Breast epithelium (tissue), 3 donors: ENCODE data around the gene CABP2.

ENCODE experiments used
- POLR2A ChIP-seq: fragments of 450-650 bp; IDR thresholded peaks from one replicate; pipeline ENCODE4 v1.6.1; 2016; ENCODE audit warnings: antibody characterized with exemption, mild to moderate bottlenecking, moderate library complexity
- POLR2AphosphoS5 ChIP-seq, 3 donors: sonication (generic); formaldehyde crosslinking; IDR thresholded peaks; one replicate each; pipeline ENCODE4 v1.6.1; 2017; ENCODE audit warnings: antibody characterized with exemption in 3 of 3
- TF ChIP-seq, protein P1 (sequence below), 3 donors: fragments of 450-650 bp; IDR thresholded peaks; one replicate each; pipeline ENCODE4 v1.5.1; 2016 to 2017; ENCODE audit warnings: antibody characterized with exemption in 3 of 3, mild to moderate bottlenecking in 3 of 3, moderate library complexity in 3 of 3

DNA sequence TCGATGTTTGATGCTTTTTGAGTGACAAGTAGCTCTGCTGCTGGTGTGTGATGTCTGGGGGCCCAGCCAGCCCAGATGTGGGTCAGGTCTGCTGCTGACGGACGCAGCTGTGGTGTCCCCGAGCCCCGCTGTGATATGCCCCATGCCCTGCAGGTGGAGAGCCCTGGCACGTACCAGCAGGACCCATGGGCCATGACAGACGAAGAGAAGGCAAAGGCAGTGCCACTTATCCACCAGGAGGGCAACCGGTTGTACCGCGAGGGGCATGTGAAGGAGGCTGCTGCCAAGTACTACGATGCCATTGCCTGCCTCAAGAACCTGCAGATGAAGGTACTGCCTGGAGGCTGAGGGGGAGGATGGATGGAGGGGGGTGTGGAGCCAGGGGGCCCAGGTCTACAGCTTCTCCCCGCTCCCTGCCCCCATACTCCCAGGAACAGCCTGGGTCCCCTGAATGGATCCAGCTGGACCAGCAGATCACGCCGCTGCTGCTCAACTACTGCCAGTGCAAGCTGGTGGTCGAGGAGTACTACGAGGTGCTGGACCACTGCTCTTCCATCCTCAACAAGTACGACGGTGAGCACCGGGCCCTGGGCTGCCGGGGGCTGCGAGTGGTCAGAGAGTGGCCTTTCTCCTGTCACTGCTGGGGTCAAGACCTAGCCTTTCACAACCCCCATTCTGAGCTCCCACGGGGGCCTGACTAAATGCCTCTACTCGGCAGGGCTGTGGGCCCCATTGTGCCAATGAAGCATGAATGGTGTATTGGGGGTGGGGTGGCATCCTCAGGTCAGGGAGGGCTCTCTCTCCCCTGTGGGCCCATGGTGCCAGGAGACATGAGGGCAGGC lies 33.1 kb downstream of the CABP2 start:
- TF ChIP-seq, protein P1, sequence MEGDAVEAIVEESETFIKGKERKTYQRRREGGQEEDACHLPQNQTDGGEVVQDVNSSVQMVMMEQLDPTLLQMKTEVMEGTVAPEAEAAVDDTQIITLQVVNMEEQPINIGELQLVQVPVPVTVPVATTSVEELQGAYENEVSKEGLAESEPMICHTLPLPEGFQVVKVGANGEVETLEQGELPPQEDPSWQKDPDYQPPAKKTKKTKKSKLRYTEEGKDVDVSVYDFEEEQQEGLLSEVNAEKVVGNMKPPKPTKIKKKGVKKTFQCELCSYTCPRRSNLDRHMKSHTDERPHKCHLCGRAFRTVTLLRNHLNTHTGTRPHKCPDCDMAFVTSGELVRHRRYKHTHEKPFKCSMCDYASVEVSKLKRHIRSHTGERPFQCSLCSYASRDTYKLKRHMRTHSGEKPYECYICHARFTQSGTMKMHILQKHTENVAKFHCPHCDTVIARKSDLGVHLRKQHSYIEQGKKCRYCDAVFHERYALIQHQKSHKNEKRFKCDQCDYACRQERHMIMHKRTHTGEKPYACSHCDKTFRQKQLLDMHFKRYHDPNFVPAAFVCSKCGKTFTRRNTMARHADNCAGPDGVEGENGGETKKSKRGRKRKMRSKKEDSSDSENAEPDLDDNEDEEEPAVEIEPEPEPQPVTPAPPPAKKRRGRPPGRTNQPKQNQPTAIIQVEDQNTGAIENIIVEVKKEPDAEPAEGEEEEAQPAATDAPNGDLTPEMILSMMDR (IDR thresholded peaks at IDR 0.05), result no peak
- no peak for TF ChIP-seq POLR2A
- TF ChIP-seq POLR2AphosphoS5 (IDR thresholded peaks at IDR 0.05), result no peak
